Measurements from ENCODE around the gene TMEM260. TPM values are rescaled to one million over a fixed set of nuclear protein-coding genes. Genes with fewer than 3 reads are reported as not detected.

Gene TMEM260
- total and polyA plus RNA-seq, 10 of the 15 experiments (the other 5 are each of a cell fraction or from before 2014, with no cell fraction given) = 3.2 to 13.6 (median 11.0) TPM

DNA sequence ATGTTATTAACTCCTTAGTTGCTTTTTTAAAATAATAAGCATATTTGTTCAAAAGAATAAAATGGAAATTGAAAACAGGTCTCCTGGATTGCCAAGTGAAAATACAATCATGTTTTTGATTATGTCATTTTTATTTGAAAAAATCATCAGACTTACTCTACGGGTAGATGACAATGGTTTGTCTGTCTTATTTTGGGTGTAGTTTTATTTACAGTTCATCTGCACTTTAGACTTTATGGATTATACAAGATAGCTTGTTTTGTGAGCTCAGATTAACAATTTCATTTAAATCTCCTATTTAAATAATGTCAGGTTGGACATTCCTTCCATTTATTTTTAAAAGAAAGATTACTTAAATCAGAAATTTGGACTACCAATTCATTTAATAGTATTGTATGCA, 14.8 kb downstream of the TMEM260 start (continued):
- TF ChIP-seq FOS (IDR thresholded peaks at IDR 0.05; ENCODE audit: borderline replicate concordance, extremely low read depth, insufficient read length) (no peak), PAX5 (IDR thresholded peaks at IDR 0.05; ENCODE audit: borderline replicate concordance, low read depth, low read length) (no peak), HCFC1 (IDR thresholded peaks at IDR 0.05; ENCODE audit: low read length) (no peak), POLR2AphosphoS2 (IDR thresholded peaks at IDR 0.05; ENCODE audit: low read depth, low read length) (no peak)

DNA sequence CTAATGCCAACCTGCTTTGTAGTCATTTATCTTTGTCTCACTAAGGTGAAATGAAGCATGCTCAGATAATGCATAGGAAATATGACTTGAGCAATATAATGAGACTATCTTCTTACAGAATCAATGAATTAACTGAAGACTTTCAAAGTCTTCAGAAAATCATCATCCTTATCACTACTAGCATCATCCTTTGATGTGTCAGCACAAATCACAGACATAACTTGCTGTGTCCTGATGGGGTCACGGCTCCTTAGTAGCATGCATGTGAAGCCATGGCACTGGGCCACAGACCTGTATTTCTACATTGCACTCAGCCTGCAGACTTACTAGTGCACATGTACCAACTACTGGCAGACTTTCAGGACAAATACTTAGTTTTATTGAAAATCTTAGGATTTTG, 18.9 kb downstream of the TMEM260 start:
- Histone ChIP-seq H3K27ac (ENCODE audit: control insufficient read depth, insufficient read depth) (no peak overlapping the region), H3K27me3 (replicated peaks in 1 of 2; ENCODE audit: control insufficient read depth in 2 of 2, insufficient read depth in 2 of 2, low read length in 1 of 2) (no peaks in the 10 kb centered on the region), H3K4me3 (no peak overlapping the region), H4K20me1 (ENCODE audit: control insufficient read depth, insufficient read depth) (no peaks in the 10 kb centered on the region), H3K4me1 (ENCODE audit: control insufficient read depth, insufficient read depth, low read length) (no peaks in the 10 kb centered on the region), H3K79me2 (ENCODE audit: control insufficient read depth, insufficient read depth, low read length) (no peaks in the 10 kb centered on the region), H3K36me3 (ENCODE audit: control insufficient read depth in 2 of 2, insufficient read depth in 2 of 2, low read length in 1 of 2) (no peaks in the 10 kb centered on the region; a peak in 1 of 4 replicates), H3K4me2 (ENCODE audit: control insufficient read depth, insufficient read depth) (no peak overlapping the region), H3K9me3 (replicated peaks; ENCODE audit: control insufficient read depth, insufficient read depth, low read length) (no peaks in the 10 kb centered on the region), H3K9ac (ENCODE audit: control insufficient read depth, insufficient read depth, low read length) (no peak overlapping the region), H2AFZ (ENCODE audit: control insufficient read depth, low read depth, low read length) (no peak overlapping the region)
- no peak for FAIRE-seq
- TF ChIP-seq YBX1 (IDR thresholded peaks at IDR 0.05) = no peak
- no peak for TF ChIP-seq POLR2AphosphoS2 (IDR thresholded peaks at IDR 0.05; ENCODE audit: low read depth, low read length)
- TF ChIP-seq, protein P1, sequence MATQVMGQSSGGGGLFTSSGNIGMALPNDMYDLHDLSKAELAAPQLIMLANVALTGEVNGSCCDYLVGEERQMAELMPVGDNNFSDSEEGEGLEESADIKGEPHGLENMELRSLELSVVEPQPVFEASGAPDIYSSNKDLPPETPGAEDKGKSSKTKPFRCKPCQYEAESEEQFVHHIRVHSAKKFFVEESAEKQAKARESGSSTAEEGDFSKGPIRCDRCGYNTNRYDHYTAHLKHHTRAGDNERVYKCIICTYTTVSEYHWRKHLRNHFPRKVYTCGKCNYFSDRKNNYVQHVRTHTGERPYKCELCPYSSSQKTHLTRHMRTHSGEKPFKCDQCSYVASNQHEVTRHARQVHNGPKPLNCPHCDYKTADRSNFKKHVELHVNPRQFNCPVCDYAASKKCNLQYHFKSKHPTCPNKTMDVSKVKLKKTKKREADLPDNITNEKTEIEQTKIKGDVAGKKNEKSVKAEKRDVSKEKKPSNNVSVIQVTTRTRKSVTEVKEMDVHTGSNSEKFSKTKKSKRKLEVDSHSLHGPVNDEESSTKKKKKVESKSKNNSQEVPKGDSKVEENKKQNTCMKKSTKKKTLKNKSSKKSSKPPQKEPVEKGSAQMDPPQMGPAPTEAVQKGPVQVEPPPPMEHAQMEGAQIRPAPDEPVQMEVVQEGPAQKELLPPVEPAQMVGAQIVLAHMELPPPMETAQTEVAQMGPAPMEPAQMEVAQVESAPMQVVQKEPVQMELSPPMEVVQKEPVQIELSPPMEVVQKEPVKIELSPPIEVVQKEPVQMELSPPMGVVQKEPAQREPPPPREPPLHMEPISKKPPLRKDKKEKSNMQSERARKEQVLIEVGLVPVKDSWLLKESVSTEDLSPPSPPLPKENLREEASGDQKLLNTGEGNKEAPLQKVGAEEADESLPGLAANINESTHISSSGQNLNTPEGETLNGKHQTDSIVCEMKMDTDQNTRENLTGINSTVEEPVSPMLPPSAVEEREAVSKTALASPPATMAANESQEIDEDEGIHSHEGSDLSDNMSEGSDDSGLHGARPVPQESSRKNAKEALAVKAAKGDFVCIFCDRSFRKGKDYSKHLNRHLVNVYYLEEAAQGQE (IDR thresholded peaks at IDR 0.05; ENCODE audit: low read depth, low read length) = no peak
- TF ChIP-seq MTA2 (IDR thresholded peaks at IDR 0.05; ENCODE audit: low read depth) = no peak
- no peak for TF ChIP-seq NR2C1 (IDR thresholded peaks at IDR 0.05)
- no peak for TF ChIP-seq HDAC2 (IDR thresholded peaks at IDR 0.05)
- no peak for TF ChIP-seq ZNF384 (IDR thresholded peaks at IDR 0.05; ENCODE audit: borderline replicate concordance, low read depth, low read length)
- TF ChIP-seq, protein P2, sequence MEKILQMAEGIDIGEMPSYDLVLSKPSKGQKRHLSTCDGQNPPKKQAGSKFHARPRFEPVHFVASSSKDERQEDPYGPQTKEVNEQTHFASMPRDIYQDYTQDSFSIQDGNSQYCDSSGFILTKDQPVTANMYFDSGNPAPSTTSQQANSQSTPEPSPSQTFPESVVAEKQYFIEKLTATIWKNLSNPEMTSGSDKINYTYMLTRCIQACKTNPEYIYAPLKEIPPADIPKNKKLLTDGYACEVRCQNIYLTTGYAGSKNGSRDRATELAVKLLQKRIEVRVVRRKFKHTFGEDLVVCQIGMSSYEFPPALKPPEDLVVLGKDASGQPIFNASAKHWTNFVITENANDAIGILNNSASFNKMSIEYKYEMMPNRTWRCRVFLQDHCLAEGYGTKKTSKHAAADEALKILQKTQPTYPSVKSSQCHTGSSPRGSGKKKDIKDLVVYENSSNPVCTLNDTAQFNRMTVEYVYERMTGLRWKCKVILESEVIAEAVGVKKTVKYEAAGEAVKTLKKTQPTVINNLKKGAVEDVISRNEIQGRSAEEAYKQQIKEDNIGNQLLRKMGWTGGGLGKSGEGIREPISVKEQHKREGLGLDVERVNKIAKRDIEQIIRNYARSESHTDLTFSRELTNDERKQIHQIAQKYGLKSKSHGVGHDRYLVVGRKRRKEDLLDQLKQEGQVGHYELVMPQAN (conservative IDR thresholded peaks at IDR 0.05) = no peak
- TF ChIP-seq YY1 (IDR thresholded peaks at IDR 0.05; ENCODE audit: low read depth, low read length) = no peak
- TF ChIP-seq ASH2L (IDR thresholded peaks at IDR 0.05; ENCODE audit: borderline replicate concordance, low read depth) = no peak
- no peak for TF ChIP-seq MTA3 (IDR thresholded peaks at IDR 0.05; ENCODE audit: borderline replicate concordance, low read length)
- no peak for TF ChIP-seq FOXM1 (IDR thresholded peaks at IDR 0.05; ENCODE audit: low read depth, low read length)
- no peak for TF ChIP-seq BRCA1 (IDR thresholded peaks at IDR 0.05; ENCODE audit: low read depth, low read length)
- no peak for TF ChIP-seq SUPT20H (IDR thresholded peaks at IDR 0.05; ENCODE audit: borderline replicate concordance, control insufficient read depth, low read depth, low read length)
- TF ChIP-seq SIX5 (IDR thresholded peaks at IDR 0.05; ENCODE audit: low read depth, low read length, severe bottlenecking) = no peak
- in situ Hi-C loops (cut with MboI) (no loop called here), intact Hi-C loops (cut with micrococcal nuclease; ENCODE audit: unreplicated experiment) (no loop called here)
- DNase-seq (ENCODE audit: low read depth, low spot score) = no peak
- ATAC-seq = no peak
- ChIA-PET SMC1A (ENCODE audit: uncharacterized antibody, unreplicated experiment) (interaction anchor here (1.3 kb wide), 1 partner anchor 9 kb away, joined by 4 read pairs; no protein-coding TSS in a partner anchor), CTCF (interaction anchor here (1.3 kb wide), 2 partner anchors 8 to 9 kb away, joined by 3 to 4 read pairs; no protein-coding TSS in a partner anchor), RAD21 (ENCODE audit: unreplicated experiment) (no interaction called here), POLR2A (no interaction called here)
- BruUV-seq (replicated peaks) = no TSS peak
- WGBS (ENCODE audit: insufficient coverage, insufficient replicate concordance, low lambda C conversion rate, missing lambda C conversion rate) = 100% methylated on average over 1 of the region's 1 CpG

Measured in GM12878 (cell line).